Hippocampal formation (tissue), 2 donors: ENCODE data around the gene TLE3.

ENCODE experiments used
- DNase-seq, 2 donors: peaks; one replicate each; lab custom pipeline; 2025; lab: John Stamatoyannopoulos, UW

TLE3 gene

GRCh38 chr15:70063261-70063925 lies 34.3 kb downstream of the TLE3 start:
- DNase-seq = no peak

DNA sequence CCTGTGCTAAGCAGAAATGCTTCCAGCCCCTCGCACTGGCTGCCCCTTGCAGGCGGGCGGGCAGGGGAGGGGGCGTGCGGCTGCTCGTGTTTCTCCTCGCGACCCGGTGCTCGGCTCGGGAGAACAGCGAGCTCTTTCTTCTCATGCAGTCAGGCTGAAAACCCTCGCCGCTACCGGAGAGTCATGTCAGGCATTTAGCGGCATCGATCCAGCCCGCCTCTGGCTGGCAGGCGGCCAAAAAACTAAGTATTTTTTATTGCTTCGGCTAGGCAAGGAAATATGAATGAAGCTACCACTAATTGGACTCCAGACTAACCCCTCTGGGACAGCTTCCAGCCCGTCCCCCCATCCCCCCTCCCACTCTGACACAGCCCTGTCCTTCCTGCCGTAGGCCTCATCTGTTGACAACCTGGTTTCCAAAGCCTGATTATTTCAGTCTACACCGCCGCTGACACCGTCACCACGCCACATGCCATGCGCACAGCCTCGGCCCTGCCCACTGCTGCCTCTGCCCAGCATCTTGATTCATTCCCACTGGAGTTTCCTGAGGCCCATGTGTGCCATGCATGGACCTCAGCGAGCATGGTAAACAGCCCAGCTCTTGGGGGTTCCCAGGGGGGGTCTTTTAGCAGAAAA lies 35.3 kb downstream of the TLE3 start:
- DNase-seq = peak; percentile 56 to 64

- no peak for DNase-seq
These were observed 35.9 kb downstream of the TLE3 start for GRCh38 chr15:70061696-70062270.

GRCh38 chr15:70060993-70061305 lies 36.8 kb downstream of the TLE3 start:
- no peak for DNase-seq

- no peak for DNase-seq
These were observed 37.3 kb downstream of the TLE3 start for GRCh38 chr15:70060214-70060992.

- no peak for DNase-seq
These were observed 38.1 kb downstream of the TLE3 start for GRCh38 chr15:70059476-70060213.

DNA sequence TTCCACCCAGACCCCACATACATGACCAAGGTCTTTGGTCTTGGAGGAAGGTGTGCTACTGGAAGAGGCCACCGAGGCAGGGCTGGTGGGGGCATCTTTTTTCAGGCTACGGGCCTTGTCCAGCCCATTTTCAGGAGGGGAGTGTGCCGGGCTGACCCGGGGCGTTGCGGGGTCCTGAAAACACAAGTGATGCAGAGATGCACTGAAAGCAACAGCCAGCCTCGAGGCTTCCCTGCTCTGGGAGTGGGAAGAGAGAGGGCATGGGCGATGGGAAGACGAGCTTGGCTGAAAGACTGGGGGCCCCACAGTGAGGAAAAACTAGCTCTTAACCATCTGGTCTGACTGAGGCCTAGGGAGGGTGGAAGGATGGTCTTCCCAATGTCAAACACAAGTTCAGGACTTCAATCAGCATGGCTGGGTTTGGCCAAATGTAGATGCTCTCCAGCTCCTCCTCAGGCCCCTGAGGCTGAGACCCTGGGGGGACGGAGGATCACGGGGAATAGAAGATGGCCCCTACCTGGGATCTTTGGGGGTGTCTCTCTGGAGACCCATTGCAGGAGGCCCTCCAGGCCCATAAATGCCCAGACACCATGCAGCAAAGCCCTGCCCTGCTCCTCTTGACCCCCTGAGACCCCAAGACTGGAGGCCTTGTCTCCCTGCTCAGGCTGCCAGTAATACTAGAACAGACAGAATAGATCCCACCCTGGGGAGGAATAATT lies 38.9 kb downstream of the TLE3 start:
- DNase-seq = no peak

DNA sequence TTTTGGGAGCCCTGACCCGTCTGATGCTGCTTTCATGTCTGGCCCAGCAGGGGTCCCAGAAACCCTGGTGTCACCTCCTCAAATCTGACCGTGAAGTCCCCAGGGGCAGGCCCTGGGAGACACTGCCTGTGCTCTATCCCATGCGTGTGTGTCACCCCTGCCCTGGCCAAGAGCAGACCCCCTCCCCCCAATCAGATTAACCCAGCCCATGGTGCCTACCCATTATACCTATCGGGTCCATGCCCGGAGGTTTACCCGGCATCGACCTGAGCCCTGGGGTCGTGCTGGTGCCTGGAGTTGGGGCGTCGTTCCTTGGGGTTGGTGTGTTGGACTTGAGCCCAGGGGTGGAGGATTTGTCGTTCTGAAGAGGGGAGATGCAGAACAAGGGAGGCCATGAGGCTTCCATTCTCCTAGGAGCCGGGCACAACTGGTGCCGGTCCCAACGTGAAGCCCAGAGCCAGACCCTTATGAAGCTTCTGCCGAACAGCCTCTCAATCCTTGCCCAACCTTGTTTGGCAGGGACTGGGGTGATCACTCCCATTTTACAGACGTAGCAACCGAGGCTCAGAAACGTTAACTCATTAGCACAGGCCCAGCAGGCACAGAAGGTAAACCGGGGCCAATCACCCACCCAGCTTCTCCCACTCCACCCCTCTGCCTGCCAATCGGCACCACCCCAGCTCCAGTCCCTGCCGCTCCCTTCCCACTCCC lies 39.6 kb downstream of the TLE3 start:
- DNase-seq = no peak

DNA sequence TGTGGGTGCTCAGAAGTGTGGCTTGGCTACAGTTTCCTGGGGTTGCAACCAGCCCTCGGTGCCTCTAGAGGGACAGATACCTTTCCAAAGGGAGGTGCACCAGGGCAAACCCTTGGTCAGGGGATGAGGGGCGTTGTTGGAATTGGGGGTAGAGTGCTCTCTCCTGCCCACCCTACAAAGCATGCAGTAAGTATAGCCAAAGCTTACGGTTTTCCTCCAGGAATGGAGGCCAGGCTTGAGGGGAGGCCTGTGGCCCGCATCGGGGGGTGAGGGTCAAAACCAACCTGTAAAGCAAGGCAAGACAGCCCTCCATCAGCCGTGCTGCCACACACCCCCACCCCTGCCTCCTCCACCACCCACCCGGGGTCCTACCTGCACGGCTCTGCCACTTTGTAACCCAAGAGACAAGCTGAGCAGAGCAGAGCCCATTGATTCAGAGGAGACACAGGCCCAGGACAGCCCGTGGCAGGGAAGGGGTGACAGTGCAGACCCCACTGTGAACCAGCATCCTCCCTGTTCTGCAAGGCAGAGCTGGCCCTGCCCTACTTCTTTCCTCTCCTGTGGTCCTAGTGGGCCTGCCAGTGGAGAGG lies 41.5 kb downstream of the TLE3 start:
- DNase-seq = no peak

DNA sequence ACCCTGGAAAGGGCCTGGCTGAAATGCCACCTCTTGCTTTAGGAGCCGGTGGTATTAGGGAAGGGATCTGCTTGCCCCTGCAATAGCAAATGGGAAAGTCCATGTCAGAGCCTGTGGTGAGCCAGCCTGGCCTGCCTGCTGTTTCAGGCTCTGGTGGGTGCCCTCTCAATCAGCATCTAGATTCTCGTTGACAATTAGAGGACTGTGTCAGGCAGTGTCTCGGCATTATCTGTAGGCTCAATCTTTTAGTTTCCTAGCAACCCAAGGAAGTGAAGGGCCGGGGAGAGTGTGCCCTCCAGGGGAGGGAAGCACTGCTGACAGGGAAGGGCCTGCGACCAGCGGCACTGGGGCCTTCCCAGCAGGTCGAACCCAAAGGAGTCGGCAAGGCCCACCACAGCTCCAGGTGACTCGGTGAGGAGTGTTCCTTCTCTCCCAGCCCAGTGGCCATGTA lies 42.1 kb downstream of the TLE3 start:
- no peak for DNase-seq

GRCh38 chr15:70054884-70055387 lies 42.8 kb downstream of the TLE3 start:
- no peak for DNase-seq

GRCh38 chr15:70054366-70054765 lies 43.4 kb downstream of the TLE3 start:
- no peak for DNase-seq

- no peak for DNase-seq
These were observed 43.9 kb downstream of the TLE3 start for GRCh38 chr15:70053716-70054229.

DNA sequence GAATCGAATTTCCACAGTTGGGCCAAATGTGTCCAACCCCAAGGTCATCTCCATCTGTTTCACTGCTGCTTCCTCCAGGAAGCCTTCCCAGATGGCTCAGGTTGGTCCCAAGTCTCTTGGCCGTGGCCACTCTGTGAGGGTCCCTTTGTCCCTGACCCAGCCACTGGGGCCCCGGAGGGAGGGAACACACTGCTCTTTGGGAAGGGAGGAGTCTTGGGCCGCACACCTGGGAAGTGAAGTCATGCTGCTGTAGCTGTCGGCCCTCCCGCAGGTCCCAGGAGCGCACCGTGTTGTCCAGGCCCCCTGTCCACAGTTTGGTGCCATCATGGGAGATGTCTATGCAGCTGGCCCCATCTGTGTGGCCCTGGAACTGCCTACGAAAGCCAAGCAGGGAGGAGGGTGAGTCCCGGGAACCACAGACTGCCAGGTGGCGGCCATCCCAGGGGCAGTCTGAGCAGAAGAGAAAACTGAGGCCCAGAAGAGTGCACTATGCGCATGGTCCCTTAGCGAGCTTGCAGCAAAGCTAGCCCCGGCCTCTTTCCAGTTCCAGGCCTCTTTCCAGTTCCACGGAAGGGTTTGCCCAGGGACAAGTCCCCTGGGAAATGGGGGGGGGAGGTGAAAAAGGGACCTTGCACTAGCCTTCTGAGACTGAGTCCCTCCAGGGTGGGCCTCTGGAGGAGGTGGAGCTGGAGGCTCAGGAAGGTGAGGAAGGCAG lies 44.6 kb downstream of the TLE3 start:
- DNase-seq = peak in 1 of 2 donors; percentile 16

- no peak for DNase-seq
These were observed 45.6 kb downstream of the TLE3 start for GRCh38 chr15:70051948-70052633.

GRCh38 chr15:70050970-70051369 lies 46.7 kb downstream of the TLE3 start:
- no peak for DNase-seq

GRCh38 chr15:70050441-70050840 lies 47.3 kb downstream of the TLE3 start:
- no peak for DNase-seq

DNA sequence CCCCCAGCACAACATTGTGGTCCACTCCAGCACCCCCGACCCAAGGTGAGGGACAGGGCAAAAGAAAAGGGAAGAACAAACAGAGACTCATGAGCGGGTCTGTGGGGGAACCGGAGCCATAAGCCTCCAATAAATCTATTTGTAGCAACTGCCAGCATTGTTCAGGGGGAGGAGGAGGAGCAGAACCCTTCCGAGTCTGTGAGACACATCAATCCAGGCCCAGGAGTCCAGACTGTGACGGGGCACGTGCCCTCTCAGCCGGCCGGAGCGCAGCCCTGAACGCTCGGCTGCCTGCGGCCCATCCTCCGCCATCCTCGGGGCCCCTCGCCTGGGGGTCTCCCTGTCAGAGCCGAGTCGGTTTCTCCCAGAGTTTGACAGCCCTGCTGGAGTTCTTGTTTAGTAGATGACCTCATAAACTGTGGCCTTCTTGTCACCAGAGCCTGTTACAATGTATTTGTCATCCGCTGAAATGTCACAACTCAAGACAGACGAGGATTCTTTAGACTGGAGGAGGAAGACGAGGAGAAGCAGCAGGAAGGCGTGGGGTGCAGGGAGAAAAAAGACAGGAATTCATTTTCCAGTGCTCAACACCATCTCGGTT lies 47.9 kb downstream of the TLE3 start:
- no peak for DNase-seq
